ENCODE data around the gene TAF11L12. TPM values are rescaled to one million over a fixed set of nuclear protein-coding genes. Genes with fewer than 3 reads are reported as not detected.
"Not testable (repeated sequence)": the region's sequence is repeated elsewhere in the genome, so short reads cannot be mapped to it uniquely, and the experiment has no call there.

The TAF11L12 gene
- total RNA-seq: not detected
- not detected for total RNA-seq (2013)

DNA sequence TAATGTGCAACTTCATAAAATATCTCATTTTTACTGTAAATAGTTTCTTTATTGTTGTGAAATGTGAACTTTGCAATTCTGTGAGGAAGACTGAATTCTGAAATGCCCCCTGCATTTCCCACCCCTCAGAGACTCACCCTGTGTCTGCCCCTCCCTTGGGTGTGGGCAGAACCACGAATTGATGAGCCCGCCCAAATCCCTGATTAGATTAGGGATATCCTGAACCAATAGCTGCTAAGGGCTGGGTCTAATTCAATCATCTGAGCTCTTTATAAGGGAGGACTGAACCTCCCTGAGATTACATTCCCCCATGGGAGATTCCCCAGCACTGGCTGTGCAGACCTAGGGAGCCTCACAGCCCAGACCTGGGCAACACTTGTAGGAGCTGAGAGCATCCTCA, at the start of gene TAF11L12:
Gene TAF11L12, plus strand, starts transcription at position 301 of the 400 bp plus-strand sequence.
- ATAC-seq; H3K4me3 ChIP-seq (ENCODE audit: low read length); DNase-seq; H3K36me3 Mint-ChIP-seq; H3K27ac Mint-ChIP-seq; H3K36me3 ChIP-seq (ENCODE audit: control insufficient read depth, insufficient read depth, low read length); H3K4me1 ChIP-seq (ENCODE audit: control insufficient read depth, insufficient read depth, low read length); H3K27me3 ChIP-seq (ENCODE audit: control insufficient read depth, insufficient read depth, low read length); H3K4me3 Mint-ChIP-seq; H3K9me3 ChIP-seq (ENCODE audit: control insufficient read depth, insufficient read depth, low read length); intact Hi-C loops (cut with micrococcal nuclease); H3K27ac ChIP-seq (ENCODE audit: low read length); H3K27me3 Mint-ChIP-seq (ENCODE audit: low read depth in 2 of 2); H3K4me1 Mint-ChIP-seq: not testable (repeated sequence)
- H3K9me3 Mint-ChIP-seq: peaks cover 0 to 20% of the 10 kb centered on the region in 2 donors
- 75% methylated on average over 2 of the region's 2 CpGs for WGBS (ENCODE audit: insufficient coverage)

DNA sequence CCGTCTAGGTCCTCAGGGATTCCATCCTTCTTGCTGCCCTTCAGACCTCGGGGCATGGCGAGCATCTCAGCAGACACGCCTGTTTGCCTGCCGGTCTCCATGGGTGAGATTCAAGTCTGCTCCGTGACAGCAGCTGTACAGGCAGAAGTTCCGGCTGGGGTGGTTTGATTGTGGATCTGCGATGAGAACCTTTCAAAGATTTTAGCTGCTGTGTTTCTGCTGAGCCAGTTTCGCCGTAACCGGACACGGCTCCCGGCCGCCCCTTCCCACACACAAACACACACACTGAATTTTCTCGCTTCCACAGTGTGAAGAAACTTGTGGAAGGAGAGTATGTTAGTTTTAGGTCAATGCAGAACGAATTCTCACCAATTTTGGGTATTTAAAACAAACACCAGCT, 24.5 kb upstream of the TAF11L12 start, which contains the start of gene TAF11L7:
Gene TAF11L7, minus strand, starts transcription at position 101 of the 400 bp plus-strand sequence.
- H3K9me3 Mint-ChIP-seq; H3K9me3 ChIP-seq (ENCODE audit: control insufficient read depth, insufficient read depth, low read length); DNase-seq; H3K4me1 ChIP-seq (ENCODE audit: control insufficient read depth, insufficient read depth, low read length); H3K4me3 ChIP-seq (ENCODE audit: low read length); H3K4me1 Mint-ChIP-seq; H3K36me3 Mint-ChIP-seq; H3K27me3 ChIP-seq (ENCODE audit: control insufficient read depth, insufficient read depth, low read length); ATAC-seq; intact Hi-C loops (cut with micrococcal nuclease); H3K27me3 Mint-ChIP-seq (ENCODE audit: low read depth in 2 of 2); H3K27ac Mint-ChIP-seq; H3K4me3 Mint-ChIP-seq; H3K36me3 ChIP-seq (ENCODE audit: control insufficient read depth, insufficient read depth, low read length); H3K27ac ChIP-seq (ENCODE audit: low read length): not testable (repeated sequence)
- no CpG with 5 or more reads among the region's 16 CpGs for WGBS (ENCODE audit: insufficient coverage)

DNA sequence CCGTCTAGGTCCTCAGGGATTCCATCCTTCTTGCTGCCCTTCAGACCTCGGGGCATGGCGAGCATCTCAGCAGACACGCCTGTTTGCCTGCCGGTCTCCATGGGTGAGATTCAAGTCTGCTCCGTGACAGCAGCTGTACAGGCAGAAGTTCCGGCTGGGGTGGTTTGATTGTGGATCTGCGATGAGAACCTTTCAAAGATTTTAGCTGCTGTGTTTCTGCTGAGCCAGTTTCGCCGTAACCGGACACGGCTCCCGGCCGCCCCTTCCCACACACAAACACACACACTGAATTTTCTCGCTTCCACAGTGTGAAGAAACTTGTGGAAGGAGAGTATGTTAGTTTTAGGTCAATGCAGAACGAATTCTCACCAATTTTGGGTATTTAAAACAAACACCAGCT, 19.3 kb upstream of the TAF11L12 start, which contains the start of gene TAF11L8:
Gene TAF11L8, minus strand, starts transcription at position 101 of the 400 bp plus-strand sequence.
- H3K27me3 ChIP-seq (ENCODE audit: control insufficient read depth, insufficient read depth, low read length); H3K36me3 ChIP-seq (ENCODE audit: control insufficient read depth, insufficient read depth, low read length); H3K4me1 Mint-ChIP-seq; H3K36me3 Mint-ChIP-seq; H3K4me1 ChIP-seq (ENCODE audit: control insufficient read depth, insufficient read depth, low read length); DNase-seq; H3K27ac Mint-ChIP-seq; H3K27me3 Mint-ChIP-seq (ENCODE audit: low read depth in 2 of 2); H3K4me3 Mint-ChIP-seq; ATAC-seq; intact Hi-C loops (cut with micrococcal nuclease); H3K9me3 Mint-ChIP-seq; H3K9me3 ChIP-seq (ENCODE audit: control insufficient read depth, insufficient read depth, low read length); H3K4me3 ChIP-seq (ENCODE audit: low read length); H3K27ac ChIP-seq (ENCODE audit: low read length): not testable (repeated sequence)
- no CpG with 5 or more reads among the region's 16 CpGs for WGBS (ENCODE audit: insufficient coverage)

- WGBS (ENCODE audit: insufficient coverage): no CpG with 5 or more reads among the region's 15 CpGs
- H3K36me3 Mint-ChIP-seq; H3K27ac Mint-ChIP-seq; H3K4me1 ChIP-seq (ENCODE audit: control insufficient read depth, insufficient read depth, low read length); H3K4me3 Mint-ChIP-seq; H3K4me3 ChIP-seq (ENCODE audit: low read length); H3K36me3 ChIP-seq (ENCODE audit: control insufficient read depth, insufficient read depth, low read length); H3K4me1 Mint-ChIP-seq; H3K9me3 ChIP-seq (ENCODE audit: control insufficient read depth, insufficient read depth, low read length); DNase-seq; H3K9me3 Mint-ChIP-seq; ATAC-seq; intact Hi-C loops (cut with micrococcal nuclease); H3K27ac ChIP-seq (ENCODE audit: low read length); H3K27me3 Mint-ChIP-seq (ENCODE audit: low read depth in 2 of 2); H3K27me3 ChIP-seq (ENCODE audit: control insufficient read depth, insufficient read depth, low read length): not testable (repeated sequence)
These were observed 15.9 kb upstream of the TAF11L12 start, which contains the start of gene TAF11L9 for GRCh38 chr5:17594255-17594654. TAF11L9 (minus strand) TSS chr5:17594394.

DNA sequence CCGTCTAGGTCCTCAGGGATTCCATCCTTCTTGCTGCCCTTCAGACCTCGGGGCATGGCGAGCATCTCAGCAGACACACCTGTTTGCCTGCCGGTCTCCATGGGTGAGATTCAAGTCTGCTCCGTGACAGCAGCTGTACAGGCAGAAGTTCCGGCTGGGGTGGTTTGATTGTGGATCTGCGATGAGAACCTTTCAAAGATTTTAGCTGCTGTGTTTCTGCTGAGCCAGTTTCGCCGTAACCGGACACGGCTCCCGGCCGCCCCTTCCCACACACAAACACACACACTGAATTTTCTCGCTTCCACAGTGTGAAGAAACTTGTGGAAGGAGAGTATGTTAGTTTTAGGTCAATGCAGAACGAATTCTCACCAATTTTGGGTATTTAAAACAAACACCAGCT, 12.5 kb upstream of the TAF11L12 start, which contains the start of gene TAF11L10:
Gene TAF11L10, minus strand, starts transcription at position 101 of the 400 bp plus-strand sequence.
- H3K36me3 ChIP-seq (ENCODE audit: control insufficient read depth, insufficient read depth, low read length); H3K27ac ChIP-seq (ENCODE audit: low read length); DNase-seq; H3K4me1 ChIP-seq (ENCODE audit: control insufficient read depth, insufficient read depth, low read length); H3K4me3 Mint-ChIP-seq; intact Hi-C loops (cut with micrococcal nuclease); H3K9me3 ChIP-seq (ENCODE audit: control insufficient read depth, insufficient read depth, low read length); H3K4me3 ChIP-seq (ENCODE audit: low read length); H3K4me1 Mint-ChIP-seq; H3K36me3 Mint-ChIP-seq; H3K27me3 ChIP-seq (ENCODE audit: control insufficient read depth, insufficient read depth, low read length); H3K9me3 Mint-ChIP-seq; ATAC-seq; H3K27ac Mint-ChIP-seq; H3K27me3 Mint-ChIP-seq (ENCODE audit: low read depth in 2 of 2): not testable (repeated sequence)
- no CpG with 5 or more reads among the region's 15 CpGs for WGBS (ENCODE audit: insufficient coverage)

DNA sequence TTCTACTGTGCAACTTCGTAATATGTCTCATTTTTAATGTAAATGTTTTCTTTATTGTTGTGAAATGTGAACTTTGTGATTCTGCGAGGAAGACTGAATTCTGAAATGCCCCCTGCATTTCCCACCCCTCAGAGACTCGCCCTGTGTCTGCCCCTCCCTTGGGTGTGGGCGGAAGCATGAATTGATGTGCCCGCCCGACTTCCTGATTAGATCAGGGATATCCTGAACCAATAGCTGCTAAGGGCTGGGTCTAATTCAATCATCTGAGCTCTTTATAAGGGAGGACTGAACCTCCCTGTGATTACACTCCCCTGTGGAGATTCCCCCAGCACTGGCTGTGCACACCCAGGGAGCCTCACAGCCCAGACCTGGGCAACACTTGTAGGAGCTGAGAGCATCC, 6.3 kb upstream of the TAF11L12 start, which contains the start of gene TAF11L11:
Gene TAF11L11, plus strand, starts transcription at position 304 of the 400 bp plus-strand sequence.
- not testable (repeated sequence) for H3K36me3 ChIP-seq (ENCODE audit: control insufficient read depth, insufficient read depth, low read length)

More for the DNA sequence above, 6.3 kb upstream of the TAF11L12 start, which contains the start of gene TAF11L11:
- H3K4me1 ChIP-seq (ENCODE audit: control insufficient read depth, insufficient read depth, low read length); H3K27ac ChIP-seq (ENCODE audit: low read length); H3K4me3 ChIP-seq (ENCODE audit: low read length); H3K4me1 Mint-ChIP-seq; intact Hi-C loops (cut with micrococcal nuclease); H3K27me3 Mint-ChIP-seq (ENCODE audit: low read depth in 2 of 2); H3K4me3 Mint-ChIP-seq; DNase-seq; H3K27ac Mint-ChIP-seq; H3K36me3 Mint-ChIP-seq; ATAC-seq; H3K9me3 ChIP-seq (ENCODE audit: control insufficient read depth, insufficient read depth, low read length); H3K27me3 ChIP-seq (ENCODE audit: control insufficient read depth, insufficient read depth, low read length): not testable (repeated sequence)
- WGBS (ENCODE audit: insufficient coverage): 81% methylated on average over 5 of the region's 6 CpGs
- H3K9me3 Mint-ChIP-seq: peaks cover 5 to 18% of the 10 kb centered on the region in 2 donors

Data from natural killer cell (primary cell).